ENCODE measurements around the gene TPX2.

The TPX2 gene

GRCh38 chr20:31760519-31761240 is 21.6 kb downstream of the TPX2 start:
- Histone ChIP-seq H2AK5ac (ENCODE audit: low read length) (no peak overlapping the region), H4K5ac (ENCODE audit: low read length) (no peak overlapping the region), H3K36me3 (ENCODE audit: control insufficient read depth, insufficient read depth, low read length) (peaks cover 5% of the 10 kb centered on the region), H3K9ac (ENCODE audit: low read length) (no peak overlapping the region), H3K79me1 (ENCODE audit: low read length) (peaks cover 7% of the 10 kb centered on the region), H3K79me2 (ENCODE audit: control insufficient read depth, insufficient read depth, low read length) (peaks cover 2% of the 10 kb centered on the region), H2BK5ac (ENCODE audit: low read length) (no peak overlapping the region), H3K4me1 (ENCODE audit: control insufficient read depth, low read depth, low read length) (no peaks in the 10 kb centered on the region), H3K56ac (ENCODE audit: low read length) (no peak overlapping the region), H2BK120ac (ENCODE audit: low read depth, low read length) (no peak overlapping the region), H2BK15ac (replicated peaks; ENCODE audit: low read depth) (no peak overlapping the region), H3K4ac (ENCODE audit: low read depth, low read length) (no peak overlapping the region), H3K4me2 (ENCODE audit: low read length) (no peak overlapping the region), H3K4me3 (ENCODE audit: low read length) (no peak overlapping the region), H3K27ac (ENCODE audit: low read depth, low read length) (no peak overlapping the region), H3K23ac (ENCODE audit: low read length) (no peak overlapping the region), H3K27me3 (ENCODE audit: insufficient read depth, low read length, poor library complexity) (no peaks in the 10 kb centered on the region), H4K8ac (ENCODE audit: low read depth, low read length) (no peak overlapping the region), H3K18ac (ENCODE audit: low read length) (no peak overlapping the region)
- DNase-seq: no peak
- no CpG with 5 or more reads among the region's 6 CpGs for WGBS (ENCODE audit: extremely low coverage, insufficient coverage, low lambda C conversion rate)

DNA sequence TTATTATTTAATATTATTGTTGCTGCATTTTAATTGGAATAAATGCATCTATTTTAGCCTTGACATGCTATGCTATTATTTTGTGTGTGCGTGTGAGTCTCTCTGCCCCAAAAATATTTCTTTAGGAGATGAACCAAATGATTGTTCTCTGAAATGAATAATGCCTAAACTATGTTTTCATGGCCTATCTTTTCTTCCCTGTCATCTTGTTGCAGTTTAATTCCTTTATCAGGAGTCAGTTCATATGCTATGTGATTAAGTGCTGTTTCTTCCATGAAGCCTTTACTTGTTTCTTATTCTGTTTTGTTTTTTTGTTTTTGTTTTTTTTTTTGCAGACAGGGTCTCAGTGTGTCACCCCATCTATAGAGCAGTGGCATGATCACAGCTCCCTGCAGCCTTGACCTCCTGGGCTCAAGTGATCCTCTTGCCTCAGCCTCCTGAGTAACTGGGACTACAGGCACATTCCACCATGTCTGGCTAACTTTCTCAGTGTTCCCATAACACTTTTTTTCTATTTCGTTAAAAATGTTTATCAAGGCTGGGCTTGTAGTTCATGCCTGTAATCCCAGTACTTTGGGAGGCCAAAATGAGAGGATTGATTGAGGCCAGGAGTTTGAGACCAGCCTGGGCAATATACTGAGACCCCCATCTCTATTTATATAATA is 25.7 kb downstream of the TPX2 start:
- H4K5ac ChIP-seq (ENCODE audit: low read length): no peak overlapping the region
- no peak overlapping the region for H3K56ac ChIP-seq (ENCODE audit: low read length)
- H3K79me1 ChIP-seq (ENCODE audit: low read length): peaks cover 4% of the 10 kb centered on the region
- no peak overlapping the region for H3K4ac ChIP-seq (ENCODE audit: low read depth, low read length)
- H4K8ac ChIP-seq (ENCODE audit: low read depth, low read length): no peak overlapping the region
- H2BK120ac ChIP-seq (ENCODE audit: low read depth, low read length): no peak overlapping the region
- H3K4me3 ChIP-seq (ENCODE audit: low read length): no peak overlapping the region
- no peak overlapping the region for H3K4me2 ChIP-seq (ENCODE audit: low read length)
- no peak for DNase-seq
- H3K36me3 ChIP-seq (ENCODE audit: control insufficient read depth, insufficient read depth, low read length): peaks cover 2% of the 10 kb centered on the region
- H3K18ac ChIP-seq (ENCODE audit: low read length): no peak overlapping the region
- H3K27me3 ChIP-seq (ENCODE audit: insufficient read depth, low read length, poor library complexity): no peaks in the 10 kb centered on the region
- H3K23ac ChIP-seq (ENCODE audit: low read length): no peak overlapping the region
- H2BK5ac ChIP-seq (ENCODE audit: low read length): no peak overlapping the region
- H3K27ac ChIP-seq (ENCODE audit: low read depth, low read length): no peak overlapping the region
- WGBS (ENCODE audit: extremely low coverage, insufficient coverage, low lambda C conversion rate): no CpG with 5 or more reads among the region's 2 CpGs
- no peak overlapping the region for H2BK15ac ChIP-seq (replicated peaks; ENCODE audit: low read depth)
- H3K9ac ChIP-seq (ENCODE audit: low read length): no peak overlapping the region
- H2AK5ac ChIP-seq (ENCODE audit: low read length): no peak overlapping the region
- H3K4me1 ChIP-seq (ENCODE audit: control insufficient read depth, low read depth, low read length): no peaks in the 10 kb centered on the region
- no peaks in the 10 kb centered on the region for H3K79me2 ChIP-seq (ENCODE audit: control insufficient read depth, insufficient read depth, low read length)

DNA sequence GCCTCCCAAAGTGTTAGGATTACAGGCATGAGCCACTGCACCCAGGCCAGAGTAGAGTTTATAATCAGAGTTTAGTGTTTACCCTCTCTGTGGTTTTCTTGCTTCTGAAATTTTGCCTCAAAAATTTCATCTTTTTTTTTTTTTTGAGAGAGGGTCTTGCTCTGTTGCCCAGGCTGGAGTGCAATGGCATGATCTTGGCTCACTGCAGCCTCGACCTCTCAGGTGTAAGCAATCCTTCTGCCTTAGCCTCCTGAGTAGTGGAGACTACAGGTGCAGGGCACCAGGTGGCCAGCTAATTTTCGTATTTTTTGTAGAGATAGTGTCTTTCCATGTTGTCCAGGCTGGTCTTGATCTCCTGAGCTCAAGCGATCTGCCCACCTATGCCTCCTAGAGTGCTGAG is 28.7 kb downstream of the TPX2 start:
- H3K36me3 ChIP-seq (ENCODE audit: control insufficient read depth, insufficient read depth, low read length): peaks cover 3% of the 10 kb centered on the region

DNA sequence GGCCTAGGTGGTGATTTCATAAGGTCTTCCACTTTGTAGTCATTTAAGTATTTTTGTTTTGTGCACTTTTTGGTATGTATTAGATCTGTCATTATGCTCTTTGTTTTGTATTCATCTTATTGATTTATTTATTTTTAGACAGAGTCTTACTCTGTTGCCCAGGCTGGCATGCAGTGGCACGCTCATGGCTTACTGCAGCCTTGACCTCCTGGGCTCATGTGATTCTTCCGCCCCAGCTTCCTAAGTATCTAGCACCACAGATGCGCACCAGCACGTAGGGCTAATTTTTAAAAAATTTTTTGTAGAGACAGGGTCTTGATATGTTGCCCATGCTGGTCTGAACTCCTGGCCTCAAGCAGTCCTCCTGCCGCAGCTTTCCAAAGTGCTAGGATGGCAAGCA is 30.6 kb downstream of the TPX2 start:
- no peaks in the 10 kb centered on the region for H3K79me1 ChIP-seq (ENCODE audit: low read length)

More for the DNA sequence above, 28.7 kb downstream of the TPX2 start:
- Histone ChIP-seq H3K27me3 (ENCODE audit: insufficient read depth, low read length, poor library complexity) (no peaks in the 10 kb centered on the region), H3K18ac (ENCODE audit: low read length) (no peak overlapping the region), H3K4me2 (ENCODE audit: low read length) (no peak overlapping the region), H2AK5ac (ENCODE audit: low read length) (no peak overlapping the region), H3K4me1 (ENCODE audit: control insufficient read depth, low read depth, low read length) (no peaks in the 10 kb centered on the region), H3K4ac (ENCODE audit: low read depth, low read length) (no peak overlapping the region), H2BK120ac (ENCODE audit: low read depth, low read length) (no peak overlapping the region), H3K79me2 (ENCODE audit: control insufficient read depth, insufficient read depth, low read length) (no peaks in the 10 kb centered on the region), H3K9ac (ENCODE audit: low read length) (no peak overlapping the region), H4K5ac (ENCODE audit: low read length) (no peak overlapping the region), H3K23ac (ENCODE audit: low read length) (no peak overlapping the region), H3K79me1 (ENCODE audit: low read length) (peaks cover 3% of the 10 kb centered on the region), H2BK5ac (ENCODE audit: low read length) (no peak overlapping the region), H2BK15ac (replicated peaks; ENCODE audit: low read depth) (no peak overlapping the region), H4K8ac (ENCODE audit: low read depth, low read length) (no peak overlapping the region), H3K4me3 (ENCODE audit: low read length) (no peak overlapping the region), H3K27ac (ENCODE audit: low read depth, low read length) (no peak overlapping the region), H3K56ac (ENCODE audit: low read length) (no peak overlapping the region)
- DNase-seq: no peak
- no CpG with 5 or more reads among the region's 3 CpGs for WGBS (ENCODE audit: extremely low coverage, insufficient coverage, low lambda C conversion rate)

GRCh38 chr20:31770243-31770642 is 31.2 kb downstream of the TPX2 start:
- H3K79me2 ChIP-seq (ENCODE audit: control insufficient read depth, insufficient read depth, low read length): no peaks in the 10 kb centered on the region
- no peak overlapping the region for H3K18ac ChIP-seq (ENCODE audit: low read length)
- H3K27ac ChIP-seq (ENCODE audit: low read depth, low read length): no peak overlapping the region
- H3K4me1 ChIP-seq (ENCODE audit: control insufficient read depth, low read depth, low read length): no peaks in the 10 kb centered on the region
- H4K5ac ChIP-seq (ENCODE audit: low read length): no peak overlapping the region
- H2BK120ac ChIP-seq (ENCODE audit: low read depth, low read length): no peak overlapping the region
- no peaks in the 10 kb centered on the region for H3K79me1 ChIP-seq (ENCODE audit: low read length)
- H3K9ac ChIP-seq (ENCODE audit: low read length): no peak overlapping the region
- WGBS (ENCODE audit: extremely low coverage, insufficient coverage, low lambda C conversion rate): no CpG with 5 or more reads among the region's 1 CpG
- H3K4ac ChIP-seq (ENCODE audit: low read depth, low read length): no peak overlapping the region
- no peak overlapping the region for H2AK5ac ChIP-seq (ENCODE audit: low read length)
- DNase-seq: no peak
- peaks cover 3% of the 10 kb centered on the region for H3K36me3 ChIP-seq (ENCODE audit: control insufficient read depth, insufficient read depth, low read length)
- H4K8ac ChIP-seq (ENCODE audit: low read depth, low read length): no peak overlapping the region
- no peak overlapping the region for H3K4me3 ChIP-seq (ENCODE audit: low read length)
- H3K56ac ChIP-seq (ENCODE audit: low read length): no peak overlapping the region
- H2BK5ac ChIP-seq (ENCODE audit: low read length): no peak overlapping the region
- no peak overlapping the region for H3K4me2 ChIP-seq (ENCODE audit: low read length)
- no peak overlapping the region for H2BK15ac ChIP-seq (replicated peaks; ENCODE audit: low read depth)
- H3K23ac ChIP-seq (ENCODE audit: low read length): no peak overlapping the region
- no peaks in the 10 kb centered on the region for H3K27me3 ChIP-seq (ENCODE audit: insufficient read depth, low read length, poor library complexity)

More for the DNA sequence above, 30.6 kb downstream of the TPX2 start:
- Histone ChIP-seq H3K4ac (ENCODE audit: low read depth, low read length) (no peak overlapping the region), H3K36me3 (ENCODE audit: control insufficient read depth, insufficient read depth, low read length) (peaks cover 3% of the 10 kb centered on the region), H4K5ac (ENCODE audit: low read length) (no peak overlapping the region), H2BK120ac (ENCODE audit: low read depth, low read length) (no peak overlapping the region), H4K8ac (ENCODE audit: low read depth, low read length) (no peak overlapping the region), H3K27ac (ENCODE audit: low read depth, low read length) (no peak overlapping the region), H3K18ac (ENCODE audit: low read length) (no peak overlapping the region), H2BK5ac (ENCODE audit: low read length) (no peak overlapping the region), H3K9ac (ENCODE audit: low read length) (no peak overlapping the region), H2AK5ac (ENCODE audit: low read length) (no peak overlapping the region), H3K56ac (ENCODE audit: low read length) (no peak overlapping the region), H3K27me3 (ENCODE audit: insufficient read depth, low read length, poor library complexity) (no peaks in the 10 kb centered on the region), H3K4me1 (ENCODE audit: control insufficient read depth, low read depth, low read length) (no peaks in the 10 kb centered on the region), H2BK15ac (replicated peaks; ENCODE audit: low read depth) (no peak overlapping the region), H3K79me2 (ENCODE audit: control insufficient read depth, insufficient read depth, low read length) (no peaks in the 10 kb centered on the region), H3K23ac (ENCODE audit: low read length) (no peak overlapping the region), H3K4me2 (ENCODE audit: low read length) (no peak overlapping the region), H3K4me3 (ENCODE audit: low read length) (no peak overlapping the region)
- WGBS (ENCODE audit: extremely low coverage, insufficient coverage, low lambda C conversion rate): no CpG with 5 or more reads among the region's 5 CpGs
- DNase-seq: no peak

All from mesendoderm (in vitro differentiated cells).